PC-3 (cell line): ENCODE data around the gene ARHGAP4. TPM values are rescaled to one million over a fixed set of nuclear protein-coding genes. Genes with fewer than 3 reads are reported as not detected.

Experiments
- ATAC-seq: fragments of 200-7000 bp; cut with Tn5 transposase; 2 replicates; pipeline ENCODE4 v1.9.1; 2020; ENCODE audit warnings: mild to moderate bottlenecking, moderate library complexity
- BruUV-seq: library from RNA; stranded (reverse); fragments of 400-500 nt; replicated peaks from 2 replicates; lab custom pipeline; 2021; lab: Mats Ljungman, UMichigan
- CTCF ChIA-PET: fragments of 300-600 bp; sonication (Branson Sonifier 250); formaldehyde crosslinking; loops from one replicate; lab custom pipeline; 2022; ENCODE audit warnings: antibody characterized with exemption; lab: Charles Lee
- POLR2A ChIA-PET: fragments of 300-600 bp; sonication (Branson Sonifier 250); formaldehyde crosslinking; loops from one replicate; lab custom pipeline; 2022; ENCODE audit warnings: antibody characterized with exemption; ENCODE audit not compliant: unreplicated experiment; lab: Charles Lee
- DNase-seq: peaks from one replicate; pipeline ENCODE4 v3.0.0-alpha.2; 2015
- H2AFZ ChIP-seq: fragments of 300-600 bp; sonication (generic); 2 replicates; pipeline ENCODE4 v1.6.0; 2016; ENCODE audit warnings: antibody characterized with exemption, low read length
- H3F3A ChIP-seq: fragments of 300-600 bp; sonication (generic); one replicate; pipeline ENCODE4 v1.6.0; 2017; ENCODE audit warnings: antibody characterized with exemption, low read length, control low read depth, mild to moderate bottlenecking; ENCODE audit not compliant: unreplicated experiment
- H3K27ac ChIP-seq: fragments of 300-600 bp; sonication (generic); 2 replicates; pipeline ENCODE4 v1.5.1; 2016; ENCODE audit warnings: mild to moderate bottlenecking, low read length
- H3K27me3 ChIP-seq: fragments of 300-600 bp; sonication (generic); 2 replicates; pipeline ENCODE4 v1.6.1; 2016; ENCODE audit warnings: low read length, mixed read lengths
- H3K36me3 ChIP-seq: fragments of 300-600 bp; sonication (generic); 2 replicates; pipeline ENCODE4 v1.6.1; 2016; ENCODE audit warnings: low read depth, mixed run types, low read length, mixed read lengths
- H3K4me1 ChIP-seq: fragments of 300-600 bp; sonication (generic); 2 replicates; pipeline ENCODE4 v1.5.1; 2016; ENCODE audit warnings: low read length; ENCODE audit not compliant: insufficient read depth
- H3K4me2 ChIP-seq: fragments of 300-600 bp; sonication (generic); 2 replicates; pipeline ENCODE4 v1.6.0; 2016; ENCODE audit warnings: low read length
- H3K4me3 ChIP-seq: fragments of 300-600 bp; sonication (generic); 2 replicates; pipeline ENCODE4 v1.5.1; 2016; ENCODE audit warnings: mild to moderate bottlenecking, low read length, mixed read lengths
- H3K79me2 ChIP-seq: fragments of 300-600 bp; sonication (generic); 2 replicates; pipeline ENCODE4 v1.6.1; 2017; ENCODE audit warnings: low read length, mixed read lengths
- H3K9ac ChIP-seq: fragments of 300-600 bp; sonication (generic); 2 replicates; pipeline ENCODE4 v1.6.0; 2016; ENCODE audit warnings: mild to moderate bottlenecking, low read length
- H3K9me2 ChIP-seq: fragments of 300-600 bp; sonication (generic); replicated peaks from 2 replicates; pipeline ENCODE4 v1.6.1; 2016; ENCODE audit warnings: mixed run types, low read length, mixed read lengths
- H3K9me3 ChIP-seq: fragments of 300-600 bp; sonication (generic); 2 replicates; pipeline ENCODE4 v1.6.1; 2016; ENCODE audit warnings: low read length, mixed read lengths
- H4K20me1 ChIP-seq: fragments of 300-600 bp; sonication (generic); 2 replicates; pipeline ENCODE4 v1.6.1; 2016; ENCODE audit warnings: low read length, mixed read lengths
- CTCF ChIP-seq: fragments of 300-600 bp; sonication (generic); conservative IDR thresholded peaks from 2 replicates; pipeline ENCODE4 v1.5.1; 2017; ENCODE audit warnings: antibody characterized with exemption, low read depth, mild to moderate bottlenecking, low read length
- EZH2 ChIP-seq: fragments of 300-600 bp; sonication (generic); IDR thresholded peaks from one replicate; pipeline ENCODE4 v1.6.1; 2017; ENCODE audit warnings: antibody characterized with exemption, mild to moderate bottlenecking, low read length; ENCODE audit not compliant: unreplicated experiment
- EZH2phosphoT487 ChIP-seq: fragments of 300-600 bp; sonication (generic); IDR thresholded peaks from 2 replicates; pipeline ENCODE4 v1.6.1; 2018; ENCODE audit warnings: mild to moderate bottlenecking, antibody characterized with exemption, low read length, borderline replicate concordance
- intact Hi-C: fragments of 100-400 bp; cut with micrococcal nuclease; formaldehyde crosslinking; loops from 2 replicates; pipeline ENCODE4 v1.9.0; 2023
- total RNA-seq: library from RNA; depleted of rRNA; stranded (reverse); fragments of >200 nt; gene quantifications from 2 replicates; pipeline ENCODE4 v1.2.3, GENCODE V29; 2014

Gene ARHGAP4
- total RNA-seq, 1 experiment from 2014 or later: 4.6 TPM

- POLR2A ChIA-PET: no interaction called here
- H2AFZ ChIP-seq: no peak overlapping the region
- H3K9me3 ChIP-seq: no peaks in the 10 kb centered on the region
- no peaks in the 10 kb centered on the region for H3K36me3 ChIP-seq
- no peak overlapping the region for H3K4me2 ChIP-seq
- H3K79me2 ChIP-seq: no peaks in the 10 kb centered on the region
- H4K20me1 ChIP-seq: no peaks in the 10 kb centered on the region
- no peaks in the 10 kb centered on the region for H3K27me3 ChIP-seq
- H3K4me3 ChIP-seq: no peak overlapping the region
- no peaks in the 10 kb centered on the region for H3K9me2 ChIP-seq
- no peaks in the 10 kb centered on the region for H3F3A ChIP-seq
- H3K27ac ChIP-seq: no peak overlapping the region
- BruUV-seq: no TSS peak
- DNase-seq (peak; percentile 54), ATAC-seq (peak; percentile 60)
- TF ChIP-seq EZH2 (no peak), CTCF (no peak), EZH2phosphoT487 (no peak)
- no peak overlapping the region for H3K9ac ChIP-seq
- H3K4me1 ChIP-seq: no peaks in the 10 kb centered on the region
- CTCF ChIA-PET: no interaction called here
- intact Hi-C loops: no loop called here
Observed at GRCh38 chrX:153875391-153876111, 50.5 kb downstream of the ARHGAP4 start.

GRCh38 chrX:153874366-153875125 lies 51.5 kb downstream of the ARHGAP4 start:
- Histone ChIP-seq H3K27me3 (no peaks in the 10 kb centered on the region), H3K9me3 (no peaks in the 10 kb centered on the region), H3K4me1 (no peaks in the 10 kb centered on the region), H3K79me2 (no peaks in the 10 kb centered on the region), H3K4me3 (no peak overlapping the region), H3K4me2 (no peak overlapping the region), H2AFZ (no peak overlapping the region), H3K27ac (no peak overlapping the region), H3K9me2 (no peaks in the 10 kb centered on the region), H3K9ac (no peak overlapping the region), H3F3A (no peaks in the 10 kb centered on the region), H3K36me3 (no peaks in the 10 kb centered on the region), H4K20me1 (no peaks in the 10 kb centered on the region)
- POLR2A ChIA-PET: no interaction called here
- CTCF ChIA-PET: no interaction called here
- TF ChIP-seq CTCF (no peak), EZH2phosphoT487 (no peak)
- no TSS peak for BruUV-seq
- DNase-seq: no peak
- ATAC-seq: no peak
- intact Hi-C loops: no loop called here

- ChIA-PET POLR2A (no interaction called here), CTCF (no interaction called here)
- Histone ChIP-seq H3F3A (no peaks in the 10 kb centered on the region), H3K4me2 (no peak overlapping the region), H3K36me3 (no peaks in the 10 kb centered on the region), H3K4me3 (no peak overlapping the region), H3K4me1 (no peaks in the 10 kb centered on the region), H4K20me1 (no peaks in the 10 kb centered on the region), H3K79me2 (no peaks in the 10 kb centered on the region), H3K9me2 (no peaks in the 10 kb centered on the region), H3K27ac (no peak overlapping the region), H3K27me3 (no peaks in the 10 kb centered on the region), H3K9ac (no peak overlapping the region), H2AFZ (no peak overlapping the region), H3K9me3 (no peaks in the 10 kb centered on the region)
- ATAC-seq (no peak), DNase-seq (no peak)
- TF ChIP-seq CTCF: no peak
- TF ChIP-seq EZH2phosphoT487: no peak
- TF ChIP-seq EZH2: no peak
- intact Hi-C loops: no loop called here
- BruUV-seq: no TSS peak
Observed at GRCh38 chrX:153874085-153874365, 52.0 kb downstream of the ARHGAP4 start.
